Measurements from ENCODE around the gene OR51D1. TPM values are rescaled to one million over a fixed set of nuclear protein-coding genes. Genes with fewer than 3 reads are reported as not detected.

Gene OR51D1
- total RNA-seq, 1 donor from 2014 or later, result not detected

- Histone ChIP-seq H3K27me3 (ENCODE audit: control insufficient read depth, insufficient read depth, low read length) (no peaks in the 10 kb centered on the region), H3K4me3 (ENCODE audit: low read depth, low read length) (no peak overlapping the region), H3K36me3 (ENCODE audit: control insufficient read depth, insufficient read depth, low read length) (no peaks in the 10 kb centered on the region)
- DNase-seq (ENCODE audit: low read depth), result no peak
- TF ChIP-seq, protein P1, sequence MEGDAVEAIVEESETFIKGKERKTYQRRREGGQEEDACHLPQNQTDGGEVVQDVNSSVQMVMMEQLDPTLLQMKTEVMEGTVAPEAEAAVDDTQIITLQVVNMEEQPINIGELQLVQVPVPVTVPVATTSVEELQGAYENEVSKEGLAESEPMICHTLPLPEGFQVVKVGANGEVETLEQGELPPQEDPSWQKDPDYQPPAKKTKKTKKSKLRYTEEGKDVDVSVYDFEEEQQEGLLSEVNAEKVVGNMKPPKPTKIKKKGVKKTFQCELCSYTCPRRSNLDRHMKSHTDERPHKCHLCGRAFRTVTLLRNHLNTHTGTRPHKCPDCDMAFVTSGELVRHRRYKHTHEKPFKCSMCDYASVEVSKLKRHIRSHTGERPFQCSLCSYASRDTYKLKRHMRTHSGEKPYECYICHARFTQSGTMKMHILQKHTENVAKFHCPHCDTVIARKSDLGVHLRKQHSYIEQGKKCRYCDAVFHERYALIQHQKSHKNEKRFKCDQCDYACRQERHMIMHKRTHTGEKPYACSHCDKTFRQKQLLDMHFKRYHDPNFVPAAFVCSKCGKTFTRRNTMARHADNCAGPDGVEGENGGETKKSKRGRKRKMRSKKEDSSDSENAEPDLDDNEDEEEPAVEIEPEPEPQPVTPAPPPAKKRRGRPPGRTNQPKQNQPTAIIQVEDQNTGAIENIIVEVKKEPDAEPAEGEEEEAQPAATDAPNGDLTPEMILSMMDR (IDR thresholded peaks at IDR 0.05; ENCODE audit: insufficient read depth, low read length, poor library complexity, severe bottlenecking), result no peak
Observed at GRCh38 chr11:4642043-4642442, 4.8 kb downstream of the OR51D1 start.

- TF ChIP-seq, protein P1 (IDR thresholded peaks at IDR 0.05; ENCODE audit: insufficient read depth, low read length, poor library complexity, severe bottlenecking), result no peak
- DNase-seq (ENCODE audit: low read depth), result no peak
- Histone ChIP-seq H3K4me3 (ENCODE audit: low read depth, low read length) (no peak overlapping the region), H3K36me3 (ENCODE audit: control insufficient read depth, insufficient read depth, low read length) (no peaks in the 10 kb centered on the region), H3K27me3 (ENCODE audit: control insufficient read depth, insufficient read depth, low read length) (no peaks in the 10 kb centered on the region)
Observed at GRCh38 chr11:4643076-4643475, 5.8 kb downstream of the OR51D1 start.

GRCh38 chr11:4643682-4644081 is 6.4 kb downstream of the OR51D1 start, which contains the start of gene OR51E1:
Gene OR51E1 (plus strand): TSS chr11:4643982. CDS start chr11:4652527, 8,545 bp downstream.
- Histone ChIP-seq H3K36me3 (ENCODE audit: control insufficient read depth, insufficient read depth, low read length) (no peaks in the 10 kb centered on the region), H3K4me3 (ENCODE audit: low read depth, low read length) (no peak within 1 kb of the TSS), H3K27me3 (ENCODE audit: control insufficient read depth, insufficient read depth, low read length) (no peaks in the 10 kb centered on the region)
- TF ChIP-seq, protein P1 (IDR thresholded peaks at IDR 0.05; ENCODE audit: insufficient read depth, low read length, poor library complexity, severe bottlenecking), result no peak
- no peak for DNase-seq (ENCODE audit: low read depth)

- TF ChIP-seq, protein P1 (IDR thresholded peaks at IDR 0.05; ENCODE audit: insufficient read depth, low read length, poor library complexity, severe bottlenecking), result no peak
- H3K36me3 ChIP-seq (ENCODE audit: control insufficient read depth, insufficient read depth, low read length), result no peaks in the 10 kb centered on the region
- H3K4me3 ChIP-seq (ENCODE audit: low read depth, low read length), result no peak overlapping the region
- DNase-seq (ENCODE audit: low read depth), result no peak
- no peaks in the 10 kb centered on the region for H3K27me3 ChIP-seq (ENCODE audit: control insufficient read depth, insufficient read depth, low read length)
Observed at GRCh38 chr11:4644233-4644632, 7.0 kb downstream of the OR51D1 start.

DNA sequence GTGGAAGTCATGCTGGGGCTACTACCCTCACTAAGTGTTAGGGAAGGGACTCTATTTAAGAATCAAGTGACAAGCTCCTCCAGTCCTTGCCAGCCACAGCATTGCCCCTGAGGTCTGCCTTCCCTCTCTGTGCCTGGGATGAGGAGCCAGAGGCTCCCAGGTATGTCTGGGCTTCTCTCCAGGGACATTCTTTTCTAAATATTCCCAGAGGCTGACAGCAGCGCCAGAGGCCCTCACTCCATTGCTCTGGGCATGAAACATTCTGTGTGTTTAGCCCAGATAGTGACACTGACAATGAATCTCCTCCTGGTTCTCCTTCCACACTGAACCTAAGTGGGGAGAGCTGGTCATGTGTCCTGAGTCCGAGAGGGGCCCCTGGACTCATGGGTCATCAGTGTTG is 8.7 kb downstream of the OR51D1 start:
- no peak for DNase-seq (ENCODE audit: low read depth)
- TF ChIP-seq, protein P1 (IDR thresholded peaks at IDR 0.05; ENCODE audit: insufficient read depth, low read length, poor library complexity, severe bottlenecking), result no peak
- Histone ChIP-seq H3K27me3 (ENCODE audit: control insufficient read depth, insufficient read depth, low read length) (no peaks in the 10 kb centered on the region), H3K36me3 (ENCODE audit: control insufficient read depth, insufficient read depth, low read length) (no peaks in the 10 kb centered on the region), H3K4me3 (ENCODE audit: low read depth, low read length) (no peak overlapping the region)

- TF ChIP-seq, protein P1 (IDR thresholded peaks at IDR 0.05; ENCODE audit: insufficient read depth, low read length, poor library complexity, severe bottlenecking), result no peak
- no peak for DNase-seq (ENCODE audit: low read depth)
- H3K36me3 ChIP-seq (ENCODE audit: control insufficient read depth, insufficient read depth, low read length), result no peaks in the 10 kb centered on the region
- no peaks in the 10 kb centered on the region for H3K27me3 ChIP-seq (ENCODE audit: control insufficient read depth, insufficient read depth, low read length)
- no peak overlapping the region for H3K4me3 ChIP-seq (ENCODE audit: low read depth, low read length)
Observed at GRCh38 chr11:4647766-4648165, 10.5 kb downstream of the OR51D1 start.
